Astrocyte of the spinal cord (primary cell): ENCODE data around the gene KIF1A.

Source experiments
- DNase-seq: peaks from one replicate; pipeline ENCODE4 v3.0.0; 2011; ENCODE audit warnings: low read depth, low spot score
- H3K4me3 ChIP-seq: 2 replicates; pipeline ENCODE4 v1.5.1; 2011; ENCODE audit warnings: low read depth, mild to moderate bottlenecking, low read length, moderate library complexity
- in situ Hi-C: cut with HindIII; loops from 2 replicates; pipeline ENCODE4 v1.10.0; 2017; ENCODE audit warnings: low sequenced_read_pairs
- TF ChIP-seq, protein P1 (sequence below): IDR thresholded peaks from 2 replicates; pipeline ENCODE4 v1.5.1; 2012; ENCODE audit warnings: low read depth, mild to moderate bottlenecking, low read length, inconsistent platforms

Gene KIF1A

DNA sequence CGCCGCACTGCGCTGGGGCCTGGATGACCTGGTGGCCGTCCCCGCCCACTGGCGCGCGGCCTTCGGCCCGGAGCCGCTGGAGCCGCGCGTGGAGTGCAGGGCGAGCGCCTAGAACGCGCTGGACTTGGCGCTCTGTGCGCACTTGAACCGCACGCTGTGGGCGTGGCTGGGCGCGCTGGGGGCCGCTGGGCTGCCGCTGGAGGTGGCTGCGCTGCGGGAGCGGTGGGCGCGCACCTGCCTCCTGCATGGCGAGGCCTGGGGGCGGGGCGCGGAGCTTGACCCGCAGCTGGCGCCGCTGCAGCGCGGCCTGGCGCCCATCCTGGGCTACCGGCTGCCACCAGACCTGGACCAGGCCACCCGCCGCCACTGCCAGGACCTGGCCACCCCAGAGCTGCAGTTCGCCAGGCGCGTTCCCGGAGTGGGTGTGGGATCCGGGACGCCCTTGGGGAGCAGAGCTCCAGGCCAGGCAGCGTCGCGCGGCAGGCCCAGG lies 147.3 kb downstream of the KIF1A start:
- TF ChIP-seq, protein P1, sequence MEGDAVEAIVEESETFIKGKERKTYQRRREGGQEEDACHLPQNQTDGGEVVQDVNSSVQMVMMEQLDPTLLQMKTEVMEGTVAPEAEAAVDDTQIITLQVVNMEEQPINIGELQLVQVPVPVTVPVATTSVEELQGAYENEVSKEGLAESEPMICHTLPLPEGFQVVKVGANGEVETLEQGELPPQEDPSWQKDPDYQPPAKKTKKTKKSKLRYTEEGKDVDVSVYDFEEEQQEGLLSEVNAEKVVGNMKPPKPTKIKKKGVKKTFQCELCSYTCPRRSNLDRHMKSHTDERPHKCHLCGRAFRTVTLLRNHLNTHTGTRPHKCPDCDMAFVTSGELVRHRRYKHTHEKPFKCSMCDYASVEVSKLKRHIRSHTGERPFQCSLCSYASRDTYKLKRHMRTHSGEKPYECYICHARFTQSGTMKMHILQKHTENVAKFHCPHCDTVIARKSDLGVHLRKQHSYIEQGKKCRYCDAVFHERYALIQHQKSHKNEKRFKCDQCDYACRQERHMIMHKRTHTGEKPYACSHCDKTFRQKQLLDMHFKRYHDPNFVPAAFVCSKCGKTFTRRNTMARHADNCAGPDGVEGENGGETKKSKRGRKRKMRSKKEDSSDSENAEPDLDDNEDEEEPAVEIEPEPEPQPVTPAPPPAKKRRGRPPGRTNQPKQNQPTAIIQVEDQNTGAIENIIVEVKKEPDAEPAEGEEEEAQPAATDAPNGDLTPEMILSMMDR = no peak

DNA sequence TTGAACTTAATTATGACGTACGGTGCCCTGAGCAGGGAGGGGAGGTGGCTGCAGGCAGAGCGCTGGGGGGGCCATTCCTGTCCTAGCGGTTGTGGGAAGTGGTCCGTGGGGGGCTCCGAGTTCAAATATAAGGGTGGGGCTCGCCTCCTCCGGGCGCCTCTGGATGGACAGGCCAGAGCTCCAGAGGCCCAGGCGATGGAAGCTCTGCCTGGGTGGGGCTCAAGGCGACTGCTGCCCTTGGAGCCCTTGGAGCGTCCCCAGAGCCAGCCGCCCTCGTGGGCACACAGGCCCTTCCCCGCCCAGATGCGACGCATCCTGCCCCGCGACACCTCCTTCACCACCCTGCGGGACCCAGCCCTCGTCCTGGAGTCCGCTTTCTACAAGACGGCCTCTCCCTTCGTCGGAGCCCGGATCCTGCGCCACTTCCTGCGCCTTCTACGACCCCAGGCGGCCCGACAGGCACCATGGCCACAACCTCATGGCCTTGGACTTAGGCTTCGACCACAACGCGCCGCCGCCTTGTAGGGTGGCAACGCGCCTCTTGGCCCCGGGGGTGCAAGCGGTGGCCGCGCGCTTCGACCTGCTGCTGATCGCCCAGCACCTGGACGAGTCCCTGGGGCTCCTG lies 147.8 kb downstream of the KIF1A start:
- H3K4me3 ChIP-seq = no peak overlapping the region
- no peak for DNase-seq
- TF ChIP-seq, protein P1 = no peak
- in situ Hi-C loops = no loop called here

More for the DNA sequence above, 147.3 kb downstream of the KIF1A start:
- no peak for DNase-seq
- in situ Hi-C loops = no loop called here
- no peak overlapping the region for H3K4me3 ChIP-seq

DNA sequence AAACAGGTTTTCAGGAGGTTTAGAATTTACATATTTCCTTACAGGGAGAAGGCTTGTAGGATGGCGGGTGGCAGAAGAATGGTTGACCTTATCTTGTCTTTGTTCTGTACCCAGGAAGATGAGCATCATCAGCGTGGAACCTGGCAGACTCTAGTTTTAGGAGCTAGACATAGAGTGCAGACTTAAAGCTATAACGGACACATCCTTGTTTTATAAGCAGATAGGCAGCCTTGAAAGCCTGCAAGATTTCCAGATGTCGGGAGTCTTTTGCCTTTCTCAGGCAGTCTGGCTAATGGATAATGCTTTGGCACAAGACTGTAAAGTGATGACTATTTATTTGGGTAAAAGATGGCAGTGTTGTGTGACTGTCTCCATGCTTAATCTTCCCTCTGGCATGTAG lies 149.1 kb downstream of the KIF1A start:
- no peak overlapping the region for H3K4me3 ChIP-seq
- in situ Hi-C loops = no loop called here
- no peak for DNase-seq
- TF ChIP-seq, protein P1 = no peak

DNA sequence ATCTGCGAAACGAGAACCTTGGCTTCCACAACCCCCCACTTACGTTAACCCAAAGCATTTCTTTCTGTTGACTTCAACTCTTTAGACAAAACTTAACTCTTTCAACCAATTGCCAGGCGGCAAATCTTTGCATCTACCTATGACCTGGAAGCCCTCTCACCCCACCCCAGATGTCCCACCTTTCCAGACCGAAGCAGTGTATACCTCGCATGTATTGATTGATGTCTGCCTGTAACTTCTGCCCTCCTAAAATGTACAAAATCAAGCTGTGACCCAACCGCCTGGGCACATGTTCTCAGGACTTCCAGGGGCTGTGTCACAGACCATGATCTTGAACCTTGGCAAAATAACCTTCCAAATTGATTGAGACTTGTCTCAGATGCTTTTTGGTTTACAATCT lies 149.6 kb downstream of the KIF1A start:
- in situ Hi-C loops = no loop called here

DNA sequence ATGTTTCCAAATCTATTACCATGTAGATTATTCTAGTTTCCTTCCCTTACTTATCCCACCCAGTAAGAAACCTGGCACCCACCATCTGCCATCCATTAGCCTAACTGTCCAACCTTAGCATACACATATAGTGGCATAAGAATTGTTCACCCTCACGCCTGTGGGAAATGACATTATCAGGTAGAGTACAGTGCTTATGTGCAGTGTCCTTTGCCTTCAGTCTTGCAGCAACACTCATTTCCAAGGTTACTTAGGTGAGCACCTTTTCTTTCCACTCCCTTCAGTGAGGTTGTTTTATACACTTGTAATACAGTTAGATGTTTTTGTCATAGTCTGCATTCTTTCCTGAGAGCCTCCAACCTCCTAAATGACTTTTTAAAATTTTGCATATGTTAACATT lies 155.4 kb downstream of the KIF1A start:
- in situ Hi-C loops = no loop called here
- H3K4me3 ChIP-seq = no peak overlapping the region
- no peak for DNase-seq
- TF ChIP-seq, protein P1 = no peak

More for the DNA sequence above, 149.6 kb downstream of the KIF1A start:
- H3K4me3 ChIP-seq = no peak overlapping the region
- DNase-seq = no peak
- TF ChIP-seq, protein P1 = no peak
